Progenitor cell of endocrine pancreas (in vitro differentiated cells): ENCODE measurements around the gene ASCL2. TPM values are rescaled to one million over a fixed set of nuclear protein-coding genes. Genes with fewer than 3 reads are reported as not detected.

ENCODE experiments used
- DNase-seq: peaks from one replicate; pipeline ENCODE4 v3.0.0; 2021; ENCODE audit warnings: low spot score; ENCODE audit not compliant: unreplicated experiment
- H3K27ac Mint-ChIP-seq: 2 replicates; pipeline ENCODE4 v1.8.0; 2021; ENCODE audit warnings: mild to moderate bottlenecking, moderate library complexity, mixed read lengths
- H3K27me3 Mint-ChIP-seq: 2 replicates; pipeline ENCODE4 v1.8.0; 2021; ENCODE audit warnings: mixed read lengths
- H3K36me3 Mint-ChIP-seq: 2 replicates; pipeline ENCODE4 v1.8.0; 2022; ENCODE audit warnings: mixed read lengths; ENCODE audit not compliant: insufficient read depth
- H3K4me1 Mint-ChIP-seq: 2 replicates; pipeline ENCODE4 v1.8.0; 2021; ENCODE audit warnings: low read depth, mixed read lengths
- H3K4me3 Mint-ChIP-seq: 2 replicates; pipeline ENCODE4 v1.8.0; 2021; ENCODE audit warnings: low read depth, mild to moderate bottlenecking, moderate library complexity, mixed read lengths
- H3K9me3 Mint-ChIP-seq: 2 replicates; pipeline ENCODE4 v1.8.0; 2021; ENCODE audit warnings: low read depth, mixed read lengths
- CTCF ChIP-seq: fragments of 200-600 bp; sonication (generic); IDR thresholded peaks from one replicate; pipeline ENCODE4 v1.5.0; 2021; ENCODE audit warnings: antibody characterized with exemption, mild to moderate bottlenecking; ENCODE audit not compliant: unreplicated experiment
- total RNA-seq: library from RNA; stranded (reverse); gene quantifications from 2 replicates; pipeline ENCODE4 v1.2.1, GENCODE V29; 2021

The ASCL2 gene
- total RNA-seq, 1 donor from 2014 or later: 2.4 TPM

DNA sequence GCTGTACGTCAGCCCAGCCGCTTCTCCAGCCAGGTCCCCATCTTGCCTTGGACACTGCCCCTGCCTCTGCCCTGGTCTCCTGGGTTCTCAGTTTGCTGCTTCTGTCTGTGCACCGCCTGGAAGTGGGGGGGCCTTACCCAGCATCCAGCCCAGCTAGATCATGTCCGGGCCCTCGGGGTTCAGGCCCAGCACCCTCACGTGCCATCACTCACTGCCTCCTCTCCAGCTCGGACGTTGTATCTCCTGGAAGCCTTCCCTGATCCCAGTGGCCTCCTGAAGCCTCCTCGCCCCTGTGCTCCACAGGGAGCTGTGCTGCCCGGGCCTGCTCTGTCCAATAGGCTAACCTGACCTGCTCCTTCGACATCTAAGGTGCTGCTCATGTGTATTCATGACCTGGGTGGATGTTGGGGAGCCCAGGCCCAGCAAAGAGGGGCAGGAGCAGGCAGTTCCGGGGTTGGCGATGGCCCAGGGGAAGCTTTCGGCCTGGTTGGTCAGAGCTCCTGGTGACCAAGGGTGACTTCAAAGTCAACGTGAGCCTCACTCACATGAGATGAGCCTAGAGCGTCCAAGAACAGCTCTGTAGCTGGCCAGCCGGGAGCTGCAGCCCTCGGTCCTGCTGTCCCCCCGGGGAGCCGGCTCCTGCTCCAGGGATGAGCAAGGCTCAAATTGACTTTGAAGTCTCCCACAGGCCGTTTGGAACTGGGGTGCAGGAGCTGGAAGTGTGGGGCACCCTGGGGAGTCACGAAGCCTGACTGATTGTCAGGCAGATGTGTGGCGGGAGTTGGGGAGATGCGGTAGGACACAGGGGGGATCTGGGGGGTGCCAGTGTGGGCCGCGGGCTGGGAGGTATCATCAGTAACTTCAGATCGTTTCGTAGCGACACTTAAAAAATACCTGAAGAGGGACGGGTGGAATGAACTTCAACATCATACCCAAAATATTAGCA, 5.2 kb upstream of the ASCL2 start:
- Mint-ChIP-seq H3K27me3 (peaks cover 79% of the 10 kb centered on the region), H3K27ac (no peak overlapping the region)
- no peak for TF ChIP-seq CTCF

GRCh38 chr11:2273771-2274170, 3.4 kb upstream of the ASCL2 start:
- Mint-ChIP-seq H3K27me3 (peaks cover 71% of the 10 kb centered on the region), H3K27ac (no peak overlapping the region)
- TF ChIP-seq CTCF: no peak

More for the DNA sequence above, 5.2 kb upstream of the ASCL2 start:
- Mint-ChIP-seq H3K9me3 (peaks cover 12% of the 10 kb centered on the region), H3K4me3 (no peak overlapping the region), H3K4me1 (no peaks in the 10 kb centered on the region), H3K36me3 (no peaks in the 10 kb centered on the region)
- no peak for DNase-seq

GRCh38 chr11:2273311-2273710, 2.9 kb upstream of the ASCL2 start:
- peaks cover 75% of the 10 kb centered on the region for H3K27me3 Mint-ChIP-seq
- no peak for DNase-seq

More at GRCh38 chr11:2273771-2274170, 3.4 kb upstream of the ASCL2 start:
- H3K36me3 Mint-ChIP-seq: no peaks in the 10 kb centered on the region
- no peak for DNase-seq
- H3K4me1 Mint-ChIP-seq: no peaks in the 10 kb centered on the region
- H3K9me3 Mint-ChIP-seq: peaks cover under 1% of the 10 kb centered on the region
- H3K4me3 Mint-ChIP-seq: no peak overlapping the region

DNA sequence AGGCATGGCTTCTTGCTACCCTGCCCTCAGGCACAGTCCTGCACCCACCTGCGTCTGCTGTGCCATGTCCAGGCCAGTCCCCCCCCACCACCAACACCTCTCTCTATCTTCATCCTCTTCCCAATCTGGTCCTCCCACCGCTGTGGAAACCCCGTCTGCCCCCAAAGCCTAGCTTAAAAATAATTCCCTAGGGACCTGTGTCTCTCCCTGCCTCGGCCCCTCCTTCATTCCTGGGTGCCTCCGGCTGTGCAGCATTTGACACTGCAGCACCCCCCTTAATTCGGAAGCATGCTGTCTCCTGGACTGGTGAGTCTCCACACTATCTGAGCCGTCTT, 2.5 kb upstream of the ASCL2 start:
- Mint-ChIP-seq H3K27me3 (peaks cover 75% of the 10 kb centered on the region), H3K27ac (no peak overlapping the region), H3K9me3 (no peaks in the 10 kb centered on the region), H3K36me3 (no peaks in the 10 kb centered on the region), H3K4me3 (no peak overlapping the region), H3K4me1 (peaks cover 5% of the 10 kb centered on the region)
- TF ChIP-seq CTCF: no peak
- no peak for DNase-seq

More at GRCh38 chr11:2273311-2273710, 2.9 kb upstream of the ASCL2 start:
- H3K4me1 Mint-ChIP-seq: peaks cover 3% of the 10 kb centered on the region
- TF ChIP-seq CTCF: no peak
- H3K27ac Mint-ChIP-seq: no peak overlapping the region
- H3K36me3 Mint-ChIP-seq: no peaks in the 10 kb centered on the region
- H3K9me3 Mint-ChIP-seq: no peaks in the 10 kb centered on the region
- H3K4me3 Mint-ChIP-seq: no peak overlapping the region

- Mint-ChIP-seq H3K36me3 (no peaks in the 10 kb centered on the region), H3K4me1 (peaks cover 5% of the 10 kb centered on the region), H3K9me3 (no peaks in the 10 kb centered on the region), H3K27me3 (peaks cover 72% of the 10 kb centered on the region), H3K27ac (no peak overlapping the region), H3K4me3 (no peak overlapping the region)
- TF ChIP-seq CTCF: no peak
- DNase-seq: no peak
Observed at GRCh38 chr11:2272228-2272945, 2.0 kb upstream of the ASCL2 start.
